HFFc6 (cell line): ENCODE measurements around the gene FAM50B. TPM values are rescaled to one million over a fixed set of nuclear protein-coding genes. Genes with fewer than 3 reads are reported as not detected.

ENCODE experiments used
- DNase-seq: peaks from one replicate; pipeline ENCODE4 v3.0.0-alpha.2; 2018
- H3K27ac Mint-ChIP-seq: 2 replicates; pipeline ENCODE4 v1.8.0; 2020; ENCODE audit warnings: mild to moderate bottlenecking, mixed read lengths
- H3K27me3 Mint-ChIP-seq: 2 replicates; pipeline ENCODE4 v1.8.0; 2021; ENCODE audit warnings: mild to moderate bottlenecking, moderate library complexity, mixed read lengths; ENCODE audit not compliant: insufficient read depth
- H3K36me3 Mint-ChIP-seq: 2 replicates; pipeline ENCODE4 v1.8.0; 2021; ENCODE audit warnings: low read depth, mixed read lengths
- H3K4me1 Mint-ChIP-seq: 2 replicates; pipeline ENCODE4 v1.8.0; 2020; ENCODE audit warnings: low read depth, mixed read lengths
- H3K4me3 Mint-ChIP-seq: 2 replicates; pipeline ENCODE4 v1.8.0; 2020; ENCODE audit warnings: mild to moderate bottlenecking, moderate library complexity, mixed read lengths
- H3K9me3 Mint-ChIP-seq: 2 replicates; pipeline ENCODE4 v1.8.0; 2020; ENCODE audit warnings: mild to moderate bottlenecking, mixed read lengths
- CTCF ChIP-seq: fragments of 200-600 bp; sonication (generic); IDR thresholded peaks from 2 replicates; pipeline ENCODE4 v1.5.0; 2021; ENCODE audit warnings: antibody characterized with exemption, mild to moderate bottlenecking
- total RNA-seq, 6 experiments: library from RNA; stranded (reverse); fragmentation: NEBNext Ultra II Directional; extraction: Animal tissue kit (Norgen Biotek cat#: 25700); gene quantifications; 2 replicates in 1 of 6; 3 replicates in 5 of 6; pipeline ENCODE4 v1.2.3, GENCODE V29; 2021

FAM50B gene
- total RNA-seq, 6 experiments from 2014 or later, result 8.0 to 11.7 (median 10.2) TPM

GRCh38 chr6:3843379-3844096, 5.6 kb upstream of the FAM50B start:
- no peak for TF ChIP-seq CTCF

GRCh38 chr6:3844097-3844463, 5.1 kb upstream of the FAM50B start:
- peak; percentile 61 for DNase-seq
- Mint-ChIP-seq H3K27me3 (no peaks in the 10 kb centered on the region; the same call in none of the 2 replicates), H3K36me3 (no peaks in the 10 kb centered on the region), H3K4me1 (peaks cover 75% of the 10 kb centered on the region), H3K4me3 (peak overlapping the region; percentile 84), H3K27ac (peak overlapping the region; percentile 94), H3K9me3 (no peaks in the 10 kb centered on the region)
- no peak for TF ChIP-seq CTCF

More at GRCh38 chr6:3843379-3844096, 5.6 kb upstream of the FAM50B start:
- H3K4me1 Mint-ChIP-seq, result peaks cover 76% of the 10 kb centered on the region
- peak overlapping the region; percentile 94 for H3K27ac Mint-ChIP-seq
- no peak for DNase-seq
- no peaks in the 10 kb centered on the region; the same call in 1 of the 2 replicates for H3K27me3 Mint-ChIP-seq
- no peaks in the 10 kb centered on the region for H3K9me3 Mint-ChIP-seq
- H3K36me3 Mint-ChIP-seq, result no peaks in the 10 kb centered on the region
- H3K4me3 Mint-ChIP-seq, result peak overlapping the region; percentile 84

- DNase-seq, result no peak
- peaks cover 46% of the 10 kb centered on the region for H3K4me1 Mint-ChIP-seq
- no peaks in the 10 kb centered on the region; the same call in none of the 2 replicates for H3K27me3 Mint-ChIP-seq
- H3K4me3 Mint-ChIP-seq, result no peak overlapping the region
- no peaks in the 10 kb centered on the region; the same call in 1 of the 2 replicates for H3K9me3 Mint-ChIP-seq
- no peak overlapping the region for H3K27ac Mint-ChIP-seq
- H3K36me3 Mint-ChIP-seq, result no peaks in the 10 kb centered on the region
- TF ChIP-seq CTCF, result no peak
These were observed 1.7 kb upstream of the FAM50B start for GRCh38 chr6:3847521-3847920.

GRCh38 chr6:3848380-3848779, 793 bp upstream of the FAM50B start:
- Mint-ChIP-seq H3K9me3 (no peaks in the 10 kb centered on the region; the same call in 1 of the 2 replicates), H3K4me3 (peak overlapping the region; percentile 73), H3K27me3 (no peaks in the 10 kb centered on the region; the same call in none of the 2 replicates), H3K27ac (peak overlapping the region; percentile 58), H3K4me1 (peaks cover 38% of the 10 kb centered on the region), H3K36me3 (no peaks in the 10 kb centered on the region)
- no peak for TF ChIP-seq CTCF
- no peak for DNase-seq

- no peak for TF ChIP-seq CTCF
- H3K4me3 Mint-ChIP-seq, result peak overlapping the region; percentile 80
These were observed 693 bp downstream of the FAM50B start for GRCh38 chr6:3849681-3850450.

More at GRCh38 chr6:3849681-3850450, 693 bp downstream of the FAM50B start:
- no peaks in the 10 kb centered on the region; the same call in 1 of the 2 replicates for H3K27me3 Mint-ChIP-seq
- peaks cover 25% of the 10 kb centered on the region for H3K4me1 Mint-ChIP-seq
- no peak for DNase-seq
- no peak overlapping the region for H3K27ac Mint-ChIP-seq
- H3K36me3 Mint-ChIP-seq, result no peaks in the 10 kb centered on the region
- no peaks in the 10 kb centered on the region; the same call in 1 of the 2 replicates for H3K9me3 Mint-ChIP-seq
